KMS-11 (cell line): ENCODE data around the gene SYNE3.
A peak's percentile ranks its signal among the peaks of the same experiment; 100 is the strongest.

Experiments
- H2AFZ ChIP-seq: fragments of 200-600 bp; sonication (generic); 2 replicates; pipeline ENCODE4 v1.6.1; 2016; ENCODE audit warnings: antibody characterized with exemption, mixed run types, low read depth
- H3K27ac ChIP-seq: fragments of 200-600 bp; sonication (generic); 2 replicates; pipeline ENCODE4 v1.6.1; 2016; ENCODE audit warnings: mild to moderate bottlenecking, mixed run types
- H3K27me3 ChIP-seq: fragments of 200-600 bp; sonication (generic); 2 replicates; pipeline ENCODE4 v1.6.1; 2017; ENCODE audit warnings: mild to moderate bottlenecking, low read depth, mixed run types, moderate library complexity; ENCODE audit not compliant: insufficient read depth
- H3K36me3 ChIP-seq: fragments of 200-600 bp; sonication (generic); 2 replicates; pipeline ENCODE4 v1.6.1; 2017; ENCODE audit warnings: mild to moderate bottlenecking, mixed run types; ENCODE audit not compliant: insufficient read depth
- H3K4me1 ChIP-seq: fragments of 200-600 bp; sonication (generic); 2 replicates; pipeline ENCODE4 v1.6.1; 2016; ENCODE audit warnings: mild to moderate bottlenecking, low read depth, mixed run types; ENCODE audit not compliant: poor library complexity, severe bottlenecking
- H3K4me2 ChIP-seq: fragments of 200-600 bp; sonication (generic); 2 replicates; pipeline ENCODE4 v1.7.0; 2016; ENCODE audit warnings: mild to moderate bottlenecking, mixed run types
- H3K4me3 ChIP-seq: fragments of 200-600 bp; sonication (generic); IDR thresholded peaks from 2 replicates; pipeline ENCODE4 v1.6.1; 2017; ENCODE audit warnings: low read depth, low read length, mixed read lengths; ENCODE audit not compliant: insufficient read depth
- H3K79me2 ChIP-seq: fragments of 200-600 bp; sonication (generic); 2 replicates; pipeline ENCODE4 v1.6.1; 2016; ENCODE audit warnings: low read depth, mixed run types; ENCODE audit not compliant: insufficient read depth
- H3K9ac ChIP-seq: fragments of 200-600 bp; sonication (generic); 2 replicates; pipeline ENCODE4 v1.6.1; 2016; ENCODE audit warnings: mild to moderate bottlenecking, mixed run types
- H4K20me1 ChIP-seq: fragments of 200-600 bp; sonication (generic); 2 replicates; pipeline ENCODE4 v1.6.1; 2016; ENCODE audit warnings: mild to moderate bottlenecking, mixed run types; ENCODE audit not compliant: insufficient read depth
- CTCF ChIP-seq: fragments of 200-600 bp; sonication (generic); conservative IDR thresholded peaks from 2 replicates; pipeline ENCODE4 v1.6.1; 2017; ENCODE audit warnings: low read depth, mild to moderate bottlenecking, antibody characterized with exemption, low read length, moderate library complexity, mixed read lengths

SYNE3 gene

GRCh38 chr14:95507701-95508103 is 8.7 kb downstream of the SYNE3 start:
- Histone ChIP-seq H2AFZ (no peak overlapping the region), H3K4me2 (peak overlapping the region; percentile 66), H3K27me3 (no peaks in the 10 kb centered on the region), H3K9ac (no peak overlapping the region), H3K4me3 (no peak overlapping the region), H4K20me1 (no peaks in the 10 kb centered on the region), H3K79me2 (peaks cover 70% of the 10 kb centered on the region; the same call in 1 of the 2 replicates), H3K36me3 (no peaks in the 10 kb centered on the region), H3K4me1 (peaks cover 76% of the 10 kb centered on the region), H3K27ac (peak overlapping the region; percentile 58)
- no peak for TF ChIP-seq CTCF

- Histone ChIP-seq H3K4me2 (peak overlapping the region; percentile 66), H3K4me3 (no peak overlapping the region), H3K27me3 (no peaks in the 10 kb centered on the region), H3K9ac (no peak overlapping the region), H2AFZ (no peak overlapping the region), H4K20me1 (no peaks in the 10 kb centered on the region), H3K36me3 (no peaks in the 10 kb centered on the region), H3K4me1 (peaks cover 80% of the 10 kb centered on the region), H3K27ac (peak overlapping the region; percentile 58), H3K79me2 (peaks cover 71% of the 10 kb centered on the region; the same call in 1 of the 2 replicates)
- TF ChIP-seq CTCF, result no peak
Measured at GRCh38 chr14:95507174-95507573, 9.3 kb downstream of the SYNE3 start.

GRCh38 chr14:95505030-95505589 is 11.3 kb downstream of the SYNE3 start:
- no peak overlapping the region for H3K4me2 ChIP-seq
- peaks cover 75% of the 10 kb centered on the region for H3K4me1 ChIP-seq
- peaks cover 63% of the 10 kb centered on the region; the same call in 1 of the 2 replicates for H3K79me2 ChIP-seq

GRCh38 chr14:95504135-95505029 is 12.1 kb downstream of the SYNE3 start:
- no peak for TF ChIP-seq CTCF
- Histone ChIP-seq H3K4me1 (peaks cover 68% of the 10 kb centered on the region), H3K9ac (no peak overlapping the region), H2AFZ (no peak overlapping the region), H3K27ac (no peak overlapping the region), H3K4me2 (peak overlapping the region; percentile 51; the same call in 1 of the 2 replicates), H3K79me2 (peaks cover 60% of the 10 kb centered on the region; the same call in 1 of the 2 replicates), H3K36me3 (no peaks in the 10 kb centered on the region), H3K27me3 (no peaks in the 10 kb centered on the region), H4K20me1 (no peaks in the 10 kb centered on the region), H3K4me3 (no peak overlapping the region)

More at GRCh38 chr14:95505030-95505589, 11.3 kb downstream of the SYNE3 start:
- Histone ChIP-seq H3K27ac (no peak overlapping the region), H3K36me3 (no peaks in the 10 kb centered on the region), H3K27me3 (no peaks in the 10 kb centered on the region), H2AFZ (no peak overlapping the region), H3K4me3 (no peak overlapping the region), H3K9ac (no peak overlapping the region), H4K20me1 (no peaks in the 10 kb centered on the region)
- no peak for TF ChIP-seq CTCF
